ENCODE measurements around the gene C1RL.

- no peak for TF ChIP-seq POLR2A (IDR thresholded peaks at IDR 0.05)
- TF ChIP-seq, protein P1, sequence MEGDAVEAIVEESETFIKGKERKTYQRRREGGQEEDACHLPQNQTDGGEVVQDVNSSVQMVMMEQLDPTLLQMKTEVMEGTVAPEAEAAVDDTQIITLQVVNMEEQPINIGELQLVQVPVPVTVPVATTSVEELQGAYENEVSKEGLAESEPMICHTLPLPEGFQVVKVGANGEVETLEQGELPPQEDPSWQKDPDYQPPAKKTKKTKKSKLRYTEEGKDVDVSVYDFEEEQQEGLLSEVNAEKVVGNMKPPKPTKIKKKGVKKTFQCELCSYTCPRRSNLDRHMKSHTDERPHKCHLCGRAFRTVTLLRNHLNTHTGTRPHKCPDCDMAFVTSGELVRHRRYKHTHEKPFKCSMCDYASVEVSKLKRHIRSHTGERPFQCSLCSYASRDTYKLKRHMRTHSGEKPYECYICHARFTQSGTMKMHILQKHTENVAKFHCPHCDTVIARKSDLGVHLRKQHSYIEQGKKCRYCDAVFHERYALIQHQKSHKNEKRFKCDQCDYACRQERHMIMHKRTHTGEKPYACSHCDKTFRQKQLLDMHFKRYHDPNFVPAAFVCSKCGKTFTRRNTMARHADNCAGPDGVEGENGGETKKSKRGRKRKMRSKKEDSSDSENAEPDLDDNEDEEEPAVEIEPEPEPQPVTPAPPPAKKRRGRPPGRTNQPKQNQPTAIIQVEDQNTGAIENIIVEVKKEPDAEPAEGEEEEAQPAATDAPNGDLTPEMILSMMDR (IDR thresholded peaks at IDR 0.05) = no peak
Observed at GRCh38 chr12:7072554-7072953, 36.5 kb downstream of the C1RL start.

All from vagina (tissue), 2 donors.